ENCODE measurements around the gene LASP1. TPM values are rescaled to one million over a fixed set of nuclear protein-coding genes. Genes with fewer than 3 reads are reported as not detected.

Gene LASP1
- total RNA-seq, 1 experiment from 2014 or later = 68.1 TPM

DNA sequence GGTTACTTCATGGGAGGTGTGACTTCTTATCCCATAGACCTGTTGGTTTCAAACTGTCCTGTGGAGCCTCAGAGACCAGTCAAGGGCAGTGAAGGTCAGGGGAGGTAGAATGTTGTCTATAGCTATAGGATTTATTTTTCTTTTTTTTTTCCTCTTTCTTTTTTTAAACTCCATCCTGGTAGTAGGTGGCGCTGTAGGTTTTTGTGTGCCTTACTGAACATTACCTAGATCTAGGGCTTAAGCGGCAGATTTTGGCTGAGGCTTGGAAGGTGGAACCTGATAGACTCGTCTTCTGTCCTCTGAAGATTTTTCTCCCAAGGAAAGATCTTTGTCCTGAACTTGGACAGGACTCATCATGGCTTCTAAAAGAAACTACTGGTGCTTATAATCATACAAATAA lies 47.4 kb downstream of the LASP1 start:
- peaks cover 77% of the 10 kb centered on the region for H3K36me3 Mint-ChIP-seq (ENCODE audit: insufficient read depth, unreplicated experiment)
- no TSS peak for BruUV-seq (replicated peaks)
- CTCF ChIA-PET = interaction anchor here (0.6 kb wide), 1 partner anchor 249 kb away, joined by 3 read pairs; no protein-coding TSS in a partner anchor
- POLR2A ChIA-PET = no interaction called here
- TF ChIP-seq CTCF (IDR thresholded peaks at IDR 0.05; ENCODE audit: unreplicated experiment) = no peak
- H3K4me3 Mint-ChIP-seq (ENCODE audit: unreplicated experiment) = no peak overlapping the region
- H3K27me3 Mint-ChIP-seq (ENCODE audit: insufficient read depth, unreplicated experiment) = no peaks in the 10 kb centered on the region
- H3K9me3 Mint-ChIP-seq (ENCODE audit: unreplicated experiment) = no peaks in the 10 kb centered on the region
- peaks cover 6% of the 10 kb centered on the region for H3K4me1 Mint-ChIP-seq (ENCODE audit: insufficient read depth, unreplicated experiment)
- intact Hi-C loops (cut with micrococcal nuclease) = no loop called here
- DNase-seq (ENCODE audit: unreplicated experiment) = no peak
- H3K27ac Mint-ChIP-seq (ENCODE audit: low read depth, unreplicated experiment) = no peak overlapping the region

DNA sequence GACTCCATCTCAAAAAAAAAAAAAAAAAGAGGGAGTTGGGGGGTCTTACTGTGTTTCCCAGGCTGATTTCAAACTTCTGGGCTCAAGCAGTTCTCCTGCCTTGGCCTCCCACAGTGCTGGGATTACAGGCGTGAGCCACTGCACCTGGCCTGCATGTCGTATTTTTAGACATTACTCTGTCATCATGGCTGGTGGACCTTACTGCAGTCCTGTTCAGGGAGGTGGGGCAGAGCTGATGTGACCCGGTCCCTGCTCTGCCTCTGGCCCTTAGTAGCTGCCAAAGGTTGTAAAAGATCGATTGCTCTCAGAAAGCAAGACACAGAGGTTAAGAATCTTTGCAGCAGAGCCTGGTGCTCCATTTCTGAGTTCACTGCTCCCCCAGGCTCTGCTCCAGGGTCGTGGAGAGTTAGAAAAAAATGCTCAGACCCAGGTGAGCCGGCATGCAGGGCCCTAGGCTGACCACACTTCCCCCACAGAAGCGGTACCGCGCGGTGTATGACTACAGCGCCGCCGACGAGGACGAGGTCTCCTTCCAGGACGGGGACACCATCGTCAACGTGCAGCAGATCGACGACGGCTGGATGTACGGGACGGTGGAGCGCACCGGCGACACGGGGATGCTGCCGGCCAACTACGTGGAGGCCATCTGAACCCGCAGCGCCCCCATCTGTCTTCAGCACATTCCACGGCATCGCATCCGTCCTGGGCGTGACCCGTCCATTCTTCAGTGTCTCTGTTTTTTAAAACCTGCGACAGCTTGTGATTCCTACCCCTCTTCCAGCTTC lies 48.5 kb downstream of the LASP1 start:
- POLR2A ChIA-PET = no interaction called here
- no peaks in the 10 kb centered on the region for H3K9me3 Mint-ChIP-seq (ENCODE audit: unreplicated experiment)
- DNase-seq (ENCODE audit: unreplicated experiment) = no peak
- no peak overlapping the region for H3K27ac Mint-ChIP-seq (ENCODE audit: low read depth, unreplicated experiment)
- CTCF ChIA-PET = interaction anchor here (0.6 kb wide), 1 partner anchor 24 kb away, joined by 3 read pairs; no protein-coding TSS in a partner anchor
- no peaks in the 10 kb centered on the region for H3K27me3 Mint-ChIP-seq (ENCODE audit: insufficient read depth, unreplicated experiment)
- peaks cover 6% of the 10 kb centered on the region for H3K4me1 Mint-ChIP-seq (ENCODE audit: insufficient read depth, unreplicated experiment)
- TF ChIP-seq CTCF (IDR thresholded peaks at IDR 0.05; ENCODE audit: unreplicated experiment) = no peak
- peaks cover 72% of the 10 kb centered on the region for H3K36me3 Mint-ChIP-seq (ENCODE audit: insufficient read depth, unreplicated experiment)
- H3K4me3 Mint-ChIP-seq (ENCODE audit: unreplicated experiment) = no peak overlapping the region
- no TSS peak for BruUV-seq (replicated peaks)
- intact Hi-C loops (cut with micrococcal nuclease) = no loop called here

GRCh38 chr17:38918916-38919315 lies 49.1 kb downstream of the LASP1 start:
- TF ChIP-seq CTCF (IDR thresholded peaks at IDR 0.05; ENCODE audit: unreplicated experiment) = no peak
- peaks cover 69% of the 10 kb centered on the region for H3K36me3 Mint-ChIP-seq (ENCODE audit: insufficient read depth, unreplicated experiment)
- intact Hi-C loops (cut with micrococcal nuclease) = no loop called here
- H3K27ac Mint-ChIP-seq (ENCODE audit: low read depth, unreplicated experiment) = no peak overlapping the region
- no peak overlapping the region for H3K4me3 Mint-ChIP-seq (ENCODE audit: unreplicated experiment)
- BruUV-seq (replicated peaks) = no TSS peak
- no peak for DNase-seq (ENCODE audit: unreplicated experiment)
- ChIA-PET CTCF (interaction anchor here (0.6 kb wide), 2 partner anchors 24 to 1269 kb away, joined by 3 read pairs; no protein-coding TSS in a partner anchor), POLR2A (no interaction called here)
- peaks cover 6% of the 10 kb centered on the region for H3K4me1 Mint-ChIP-seq (ENCODE audit: insufficient read depth, unreplicated experiment)
- H3K27me3 Mint-ChIP-seq (ENCODE audit: insufficient read depth, unreplicated experiment) = no peaks in the 10 kb centered on the region
- H3K9me3 Mint-ChIP-seq (ENCODE audit: unreplicated experiment) = no peaks in the 10 kb centered on the region

DNA sequence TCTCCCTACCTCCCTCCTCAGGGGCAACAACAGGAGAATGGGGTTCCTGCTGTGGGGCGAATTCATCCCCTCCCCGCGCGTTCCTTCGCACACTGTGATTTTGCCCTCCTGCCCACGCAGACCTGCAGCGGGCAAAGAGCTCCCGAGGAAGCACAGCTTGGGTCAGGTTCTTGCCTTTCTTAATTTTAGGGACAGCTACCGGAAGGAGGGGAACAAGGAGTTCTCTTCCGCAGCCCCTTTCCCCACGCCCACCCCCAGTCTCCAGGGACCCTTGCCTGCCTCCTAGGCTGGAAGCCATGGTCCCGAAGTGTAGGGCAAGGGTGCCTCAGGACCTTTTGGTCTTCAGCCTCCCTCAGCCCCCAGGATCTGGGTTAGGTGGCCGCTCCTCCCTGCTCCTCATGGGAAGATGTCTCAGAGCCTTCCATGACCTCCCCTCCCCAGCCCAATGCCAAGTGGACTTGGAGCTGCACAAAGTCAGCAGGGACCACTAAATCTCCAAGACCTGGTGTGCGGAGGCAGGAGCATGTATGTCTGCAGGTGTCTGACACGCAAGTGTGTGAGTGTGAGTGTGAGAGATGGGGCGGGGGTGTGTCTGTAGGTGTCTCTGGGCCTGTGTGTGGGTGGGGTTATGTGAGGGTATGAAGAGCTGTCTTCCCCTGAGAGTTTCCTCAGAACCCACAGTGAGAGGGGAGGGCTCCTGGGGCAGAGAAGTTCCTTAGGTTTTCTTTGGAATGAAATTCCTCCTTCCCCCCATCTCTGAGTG lies 49.6 kb downstream of the LASP1 start:
- TF ChIP-seq CTCF (IDR thresholded peaks at IDR 0.05; ENCODE audit: unreplicated experiment) = no peak
- Mint-ChIP-seq H3K27ac (ENCODE audit: low read depth, unreplicated experiment) (no peak overlapping the region), H3K36me3 (ENCODE audit: insufficient read depth, unreplicated experiment) (peaks cover 63% of the 10 kb centered on the region), H3K9me3 (ENCODE audit: unreplicated experiment) (no peaks in the 10 kb centered on the region), H3K4me3 (ENCODE audit: unreplicated experiment) (no peak overlapping the region), H3K27me3 (ENCODE audit: insufficient read depth, unreplicated experiment) (no peaks in the 10 kb centered on the region), H3K4me1 (ENCODE audit: insufficient read depth, unreplicated experiment) (peaks cover 6% of the 10 kb centered on the region)
- CTCF ChIA-PET = interaction anchor here (0.6 to 0.9 kb wide), 2 partner anchors 9 to 1269 kb away, joined by 3 read pairs; no protein-coding TSS in a partner anchor
- no peak for DNase-seq (ENCODE audit: unreplicated experiment)
- no TSS peak for BruUV-seq (replicated peaks)
- intact Hi-C loops (cut with micrococcal nuclease) = no loop called here
- POLR2A ChIA-PET = no interaction called here

Measured in MCF 10A (cell line).